Stimulated activated CD4-positive, alpha-beta T cell treated with anti-CD3 and anti-CD28 coated beads, Interleukin-2, amount 100 ng/mL, for 24 hours (primary cell): ENCODE measurements around the gene GSTM2.
"Not testable (repeated sequence)": the region's sequence is repeated elsewhere in the genome, so short reads cannot be mapped to it uniquely, and the experiment has no call there.

ENCODE experiments used
- DNase-seq, 2 donors: peaks; one replicate each; pipeline ENCODE4 v3.0.0-alpha.2; 2020

GSTM2 gene

GRCh38 chr1:109685399-109685798 is 17.5 kb downstream of the GSTM2 start:
- not testable (repeated sequence) for DNase-seq

GRCh38 chr1:109685890-109686289 is 18.0 kb downstream of the GSTM2 start:
- DNase-seq = not testable (repeated sequence)

- DNase-seq = not testable (repeated sequence)
These were observed 19.3 kb downstream of the GSTM2 start for GRCh38 chr1:109687109-109687508.

GRCh38 chr1:109687641-109688499 is 20.0 kb downstream of the GSTM2 start, which contains the start of gene GSTM1:
TSS of gene GSTM1 (plus strand) at chr1:109687817. CDS start at chr1:109687874, 57 bp downstream.
- DNase-seq = peak in 1 of 2 donors; percentile 78

- no peak for DNase-seq
These were observed 22.1 kb downstream of the GSTM2 start for GRCh38 chr1:109689844-109690405.

GRCh38 chr1:109691759-109692158 is 23.9 kb downstream of the GSTM2 start:
- DNase-seq = no peak

- not testable (repeated sequence) for DNase-seq
These were observed 26.5 kb downstream of the GSTM2 start for GRCh38 chr1:109694400-109694799.

GRCh38 chr1:109695138-109695537 is 27.3 kb downstream of the GSTM2 start:
- not testable (repeated sequence) for DNase-seq

GRCh38 chr1:109697066-109697465 is 29.2 kb downstream of the GSTM2 start:
- DNase-seq = no peak

- not testable (repeated sequence) for DNase-seq
These were observed 30.0 kb downstream of the GSTM2 start for GRCh38 chr1:109697861-109698260.

- DNase-seq = not testable (repeated sequence)
These were observed 35.1 kb downstream of the GSTM2 start for GRCh38 chr1:109702940-109703339.

GRCh38 chr1:109704173-109704572 is 36.3 kb downstream of the GSTM2 start:
- DNase-seq = no peak

GRCh38 chr1:109705411-109705810 is 37.6 kb downstream of the GSTM2 start:
- no peak for DNase-seq

- not testable (repeated sequence) for DNase-seq
These were observed 41.1 kb downstream of the GSTM2 start for GRCh38 chr1:109708949-109709348.

- not testable (repeated sequence) for DNase-seq
These were observed 42.0 kb downstream of the GSTM2 start for GRCh38 chr1:109709822-109710221.

- DNase-seq = not testable (repeated sequence)
These were observed 43.9 kb downstream of the GSTM2 start, which contains the start of gene GSTM5 for GRCh38 chr1:109711593-109712320. TSS of gene GSTM5 (plus strand) at chr1:109712251. CDS start at chr1:109712313, 62 bp downstream.

- DNase-seq = no peak
These were observed 44.5 kb downstream of the GSTM2 start for GRCh38 chr1:109712321-109712864.

- DNase-seq = no peak
These were observed 45.8 kb downstream of the GSTM2 start for GRCh38 chr1:109713636-109714035.

GRCh38 chr1:109714661-109715372 is 47.0 kb downstream of the GSTM2 start:
- no peak for DNase-seq

- DNase-seq = no peak
These were observed 48.3 kb downstream of the GSTM2 start for GRCh38 chr1:109716121-109716520.

- no peak for DNase-seq
These were observed 48.8 kb downstream of the GSTM2 start for GRCh38 chr1:109716570-109717090.

- DNase-seq = no peak
These were observed 49.9 kb downstream of the GSTM2 start for GRCh38 chr1:109717729-109718128.
